ENCODE data around the gene SHB. TPM values are rescaled to one million over a fixed set of nuclear protein-coding genes. Genes with fewer than 3 reads are reported as not detected.

The SHB gene
- total RNA-seq, 1 experiment from 2014 or later: 28.7 TPM

DNA sequence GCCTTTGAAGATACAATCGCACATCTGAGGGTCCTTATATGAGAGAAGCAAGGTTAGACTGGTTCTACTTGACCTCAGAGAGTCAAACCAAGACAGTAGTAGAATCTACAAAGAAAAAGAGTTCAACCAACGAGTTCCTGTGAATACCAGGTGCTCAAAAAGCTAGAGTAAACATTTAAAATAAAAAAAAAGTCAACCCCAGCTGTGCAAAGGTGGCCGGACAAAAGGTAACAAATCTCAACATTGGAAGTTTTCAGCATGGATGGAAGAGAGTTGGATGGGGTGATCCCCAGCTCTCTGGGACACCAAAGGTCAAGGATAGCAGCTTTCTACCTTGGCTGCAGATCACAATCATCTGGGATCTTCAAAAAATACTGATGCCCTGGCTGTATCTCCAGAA is 14.4 kb downstream of the SHB start:
- TF ChIP-seq CBX3 (IDR thresholded peaks at IDR 0.05; ENCODE audit: low read depth) (no peak), YY1 (IDR thresholded peaks at IDR 0.05; ENCODE audit: extremely low read depth, insufficient replicate concordance, low read depth, low read length) (no peak), CEBPB (IDR thresholded peaks at IDR 0.05; ENCODE audit: low read depth) (no peak), EZH2 (IDR thresholded peaks at IDR 0.05) (no peak), ZNF274 (IDR thresholded peaks at IDR 0.05; ENCODE audit: low read depth, low read length) (no peak), JUND (IDR thresholded peaks at IDR 0.05) (no peak), RAD21 (IDR thresholded peaks at IDR 0.05; ENCODE audit: low read depth) (no peak), MAX (IDR thresholded peaks at IDR 0.05) (no peak), EGR1 (IDR thresholded peaks at IDR 0.05; ENCODE audit: low read depth) (no peak), EZH2phosphoT487 (IDR thresholded peaks at IDR 0.05; ENCODE audit: borderline replicate concordance) (no peak), TCF7L2 (IDR thresholded peaks at IDR 0.05; ENCODE audit: borderline replicate concordance, extremely low read depth, insufficient read depth, insufficient read length) (no peak), POLR2AphosphoS5 (IDR thresholded peaks at IDR 0.05; ENCODE audit: low read depth, low read length) (no peak), SRF (IDR thresholded peaks at IDR 0.05; ENCODE audit: low read depth) (no peak)
- TF ChIP-seq, protein P1, sequence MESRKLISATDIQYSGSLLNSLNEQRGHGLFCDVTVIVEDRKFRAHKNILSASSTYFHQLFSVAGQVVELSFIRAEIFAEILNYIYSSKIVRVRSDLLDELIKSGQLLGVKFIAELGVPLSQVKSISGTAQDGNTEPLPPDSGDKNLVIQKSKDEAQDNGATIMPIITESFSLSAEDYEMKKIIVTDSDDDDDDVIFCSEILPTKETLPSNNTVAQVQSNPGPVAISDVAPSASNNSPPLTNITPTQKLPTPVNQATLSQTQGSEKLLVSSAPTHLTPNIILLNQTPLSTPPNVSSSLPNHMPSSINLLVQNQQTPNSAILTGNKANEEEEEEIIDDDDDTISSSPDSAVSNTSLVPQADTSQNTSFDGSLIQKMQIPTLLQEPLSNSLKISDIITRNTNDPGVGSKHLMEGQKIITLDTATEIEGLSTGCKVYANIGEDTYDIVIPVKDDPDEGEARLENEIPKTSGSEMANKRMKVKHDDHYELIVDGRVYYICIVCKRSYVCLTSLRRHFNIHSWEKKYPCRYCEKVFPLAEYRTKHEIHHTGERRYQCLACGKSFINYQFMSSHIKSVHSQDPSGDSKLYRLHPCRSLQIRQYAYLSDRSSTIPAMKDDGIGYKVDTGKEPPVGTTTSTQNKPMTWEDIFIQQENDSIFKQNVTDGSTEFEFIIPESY (IDR thresholded peaks at IDR 0.05; ENCODE audit: extremely low read depth, insufficient replicate concordance, low read length): no peak
- TF ChIP-seq, protein P2, sequence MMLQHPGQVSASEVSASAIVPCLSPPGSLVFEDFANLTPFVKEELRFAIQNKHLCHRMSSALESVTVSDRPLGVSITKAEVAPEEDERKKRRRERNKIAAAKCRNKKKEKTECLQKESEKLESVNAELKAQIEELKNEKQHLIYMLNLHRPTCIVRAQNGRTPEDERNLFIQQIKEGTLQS (IDR thresholded peaks at IDR 0.05): no peak
- H3K79me2 ChIP-seq (ENCODE audit: insufficient read depth, low read length): peaks cover 85% of the 10 kb centered on the region
- H3K4me3 ChIP-seq (replicated peaks in 1 of 2; ENCODE audit: low read depth in 1 of 2, low read length in 2 of 2): no peak overlapping the region
- peaks cover 2 to 4% of the 10 kb centered on the region in 2 experiments; a peak in 1 of 4 replicates for H3K36me3 ChIP-seq (ENCODE audit: control insufficient read depth in 1 of 2, insufficient read depth in 2 of 2, low read length in 2 of 2)
- no peak overlapping the region for H3K9ac ChIP-seq (ENCODE audit: low read length)
- H3K27ac ChIP-seq (ENCODE audit: low read depth, low read length): no peak overlapping the region
- no TSS peak for BruUV-seq (replicated peaks)
- no peak overlapping the region for H3K4me2 ChIP-seq (ENCODE audit: low read length)
- intact Hi-C loops (cut with micrococcal nuclease): no loop called here
- H3K4me1 ChIP-seq (ENCODE audit: control insufficient read depth in 1 of 2, insufficient read depth in 2 of 2, low read length in 2 of 2): peaks cover 6 to 33% of the 10 kb centered on the region in 2 experiments; a peak in 3 of 4 replicates
- H2AFZ ChIP-seq (ENCODE audit: low read depth, low read length, poor library complexity, severe bottlenecking): no peak overlapping the region
- no peaks in the 10 kb centered on the region for H3K9me3 ChIP-seq (ENCODE audit: control insufficient read depth in 1 of 2, insufficient read depth in 1 of 2, low read depth in 1 of 2, low read length in 2 of 2)
- no peaks in the 10 kb centered on the region for H3K27me3 ChIP-seq (ENCODE audit: insufficient read depth, low read length)
- ChIA-PET CTCF (no interaction called here), POLR2A (interaction anchor here (1.4 kb wide), 1 partner anchor 12 kb away, joined by 3 read pairs; no protein-coding TSS in a partner anchor), RAD21 (ENCODE audit: low non-redundant PET in 1 of 2, low total read pairs in 2 of 2, uncharacterized antibody in 2 of 2, unreplicated experiment in 2 of 2) (no interaction called here)
- DNase-seq (ENCODE audit: low read depth, low spot score) (no peak), ATAC-seq (no peak)
- H4K20me1 ChIP-seq (ENCODE audit: insufficient read depth): peaks cover 9% of the 10 kb centered on the region; the same call in 1 of the 2 replicates
- no peaks in the 10 kb centered on the region for H3K9me2 ChIP-seq (ENCODE audit: insufficient read depth)
